ENCODE data around the gene P2RY12. TPM values are rescaled to one million over a fixed set of nuclear protein-coding genes. Genes with fewer than 3 reads are reported as not detected.

The P2RY12 gene
- total and polyA plus RNA-seq, 4 donors = 0.16 to 3.0 (median 1.2) TPM

GRCh38 chr3:151379083-151379734, 5.3 kb downstream of the P2RY12 start:
- WGBS, 2 donors = 73% methylated on average over 4 of the region's 4 CpGs
- Histone ChIP-seq H3K36me3 (ENCODE audit: control insufficient read depth in 4 of 4, insufficient read depth in 4 of 4, low read length in 4 of 4) (no peaks in the 10 kb centered on the region), H3K4me1 (ENCODE audit: control insufficient read depth in 5 of 5, insufficient read depth in 5 of 5, low read length in 5 of 5) (peaks cover 0 to 3% (median 0%) of the 10 kb centered on the region in 5 donors), H3K27ac (ENCODE audit: low read depth in 1 of 2, low read length in 1 of 2) (no peak overlapping the region), H3K9me3 (ENCODE audit: control insufficient read depth in 4 of 4, insufficient read depth in 3 of 4, low read length in 3 of 4) (no peaks in the 10 kb centered on the region), H3K9ac (ENCODE audit: insufficient read depth in 1 of 2, low read length in 2 of 2) (no peak overlapping the region), H3K27me3 (ENCODE audit: control insufficient read depth in 3 of 3, insufficient read depth in 3 of 3, low read length in 2 of 3) (no peaks in the 10 kb centered on the region), H3K4me3 (no peak overlapping the region)
- DNase-seq (peak; percentile 16 to 47 (median 27)), ATAC-seq (ENCODE audit: insufficient read depth, low FRiP score) (no peak)
- TF ChIP-seq CTCF (IDR thresholded peaks at IDR 0.05; ENCODE audit: control extremely low read depth, extremely low read depth) = no peak

- Histone ChIP-seq H3K9ac (ENCODE audit: insufficient read depth in 1 of 2, low read length in 2 of 2) (no peak overlapping the region), H3K27me3 (ENCODE audit: control insufficient read depth in 3 of 3, insufficient read depth in 3 of 3, low read length in 2 of 3) (no peaks in the 10 kb centered on the region), H3K27ac (ENCODE audit: low read depth in 1 of 2, low read length in 1 of 2) (no peak overlapping the region), H3K4me3 (no peak overlapping the region), H3K4me1 (ENCODE audit: control insufficient read depth in 5 of 5, insufficient read depth in 5 of 5, low read length in 5 of 5) (no peaks in the 10 kb centered on the region), H3K9me3 (ENCODE audit: control insufficient read depth in 4 of 4, insufficient read depth in 3 of 4, low read length in 3 of 4) (no peaks in the 10 kb centered on the region), H3K36me3 (ENCODE audit: control insufficient read depth in 4 of 4, insufficient read depth in 4 of 4, low read length in 4 of 4) (no peaks in the 10 kb centered on the region)
- 77 to 84% methylated on average over 8 of the region's 8 CpGs for WGBS, 2 donors
- no peak for ATAC-seq (ENCODE audit: insufficient read depth, low FRiP score)
- TF ChIP-seq CTCF (IDR thresholded peaks at IDR 0.05; ENCODE audit: control extremely low read depth, extremely low read depth) = no peak
- no peak for DNase-seq
Observed at GRCh38 chr3:151377768-151378385, 6.7 kb downstream of the P2RY12 start.

- Histone ChIP-seq H3K27me3 (ENCODE audit: control insufficient read depth in 3 of 3, insufficient read depth in 3 of 3, low read length in 2 of 3) (no peaks in the 10 kb centered on the region), H3K36me3 (ENCODE audit: control insufficient read depth in 4 of 4, insufficient read depth in 4 of 4, low read length in 4 of 4) (no peaks in the 10 kb centered on the region), H3K9me3 (ENCODE audit: control insufficient read depth in 4 of 4, insufficient read depth in 3 of 4, low read length in 3 of 4) (no peaks in the 10 kb centered on the region), H3K4me1 (ENCODE audit: control insufficient read depth in 5 of 5, insufficient read depth in 5 of 5, low read length in 5 of 5) (no peaks in the 10 kb centered on the region), H3K27ac (ENCODE audit: low read depth in 1 of 2, low read length in 1 of 2) (no peak overlapping the region), H3K9ac (ENCODE audit: insufficient read depth in 1 of 2, low read length in 2 of 2) (no peak overlapping the region), H3K4me3 (no peak overlapping the region)
- no peak for TF ChIP-seq CTCF (IDR thresholded peaks at IDR 0.05; ENCODE audit: control extremely low read depth, extremely low read depth)
- WGBS, 2 donors = 84 to 94% methylated on average over 4 of the region's 4 CpGs
- DNase-seq (no peak), ATAC-seq (ENCODE audit: insufficient read depth, low FRiP score) (no peak)
Observed at GRCh38 chr3:151372063-151372820, 12.3 kb downstream of the P2RY12 start.

All from lung (tissue), 12 donors.